NCI-H1694 (cell line): ENCODE results near the gene LRIG3.
"Not testable (repeated sequence)": the region's sequence is repeated elsewhere in the genome, so short reads cannot be mapped to it uniquely, and the experiment has no call there.

Source experiments
- DNase-seq: peaks from one replicate; lab custom pipeline; 2025; lab: John Stamatoyannopoulos, UW

Gene LRIG3

GRCh38 chr12:58860056-58860787 is 60.1 kb downstream of the LRIG3 start:
- DNase-seq, result no peak

GRCh38 chr12:58858030-58858429 is 62.3 kb downstream of the LRIG3 start:
- no peak for DNase-seq

- not testable (repeated sequence) for DNase-seq
Measured at GRCh38 chr12:58857206-58857605, 63.1 kb downstream of the LRIG3 start.

GRCh38 chr12:58855630-58856029 is 64.7 kb downstream of the LRIG3 start:
- DNase-seq, result not testable (repeated sequence)

DNA sequence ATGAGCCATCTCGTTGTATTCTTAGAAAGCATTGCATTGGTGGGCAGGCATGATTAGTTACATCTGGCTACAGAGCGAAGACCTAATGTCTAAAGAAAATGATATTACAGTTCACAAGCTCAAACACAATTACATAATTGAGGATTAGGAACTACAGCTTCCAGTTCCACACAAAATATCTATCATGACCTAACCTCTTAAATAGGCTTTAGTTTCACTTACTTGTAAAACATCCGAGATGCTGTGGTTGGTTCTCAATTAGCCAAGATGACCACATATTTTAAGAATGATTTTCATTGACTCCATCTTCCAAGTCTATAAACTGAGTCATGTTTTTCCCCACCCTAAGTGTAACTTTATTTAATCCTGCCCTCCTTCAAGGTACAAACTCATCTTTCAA is 69.5 kb downstream of the LRIG3 start:
- DNase-seq, result no peak

DNA sequence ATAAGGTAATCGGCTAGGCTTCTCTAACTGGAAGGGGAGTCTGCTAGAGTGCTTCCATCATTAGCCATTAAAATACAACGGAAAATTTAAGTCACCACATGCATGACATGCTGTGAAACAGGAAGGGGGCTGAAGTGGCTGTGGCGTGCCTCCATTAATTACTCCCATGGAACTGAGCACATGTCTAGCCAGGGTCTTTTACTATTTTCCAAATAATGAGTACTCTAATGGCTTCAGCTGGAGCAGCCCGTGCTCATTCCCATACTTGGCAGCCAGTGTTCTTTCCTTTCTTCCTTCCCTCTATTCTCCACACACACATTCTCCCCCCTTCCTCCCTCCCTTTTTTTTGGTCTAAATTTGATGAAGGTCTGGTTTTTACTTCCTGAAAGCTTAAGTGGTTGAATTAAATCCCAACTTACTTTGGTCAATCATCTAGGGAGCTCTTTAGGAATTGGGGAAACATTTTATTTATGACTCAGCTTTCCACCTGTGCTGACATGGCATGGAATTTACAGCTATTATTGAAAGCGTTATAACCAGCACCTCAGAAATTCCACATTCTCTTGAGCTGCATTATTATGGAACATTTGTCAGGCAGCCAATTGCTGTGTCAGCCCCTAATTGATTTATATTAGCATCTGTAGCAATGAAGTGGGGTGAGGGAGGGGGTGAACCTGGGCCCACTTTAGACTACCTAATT is 72.3 kb downstream of the LRIG3 start:
- DNase-seq, result peak; percentile 6

- no peak for DNase-seq
Measured at GRCh38 chr12:58844161-58844560, 76.1 kb downstream of the LRIG3 start.

DNA sequence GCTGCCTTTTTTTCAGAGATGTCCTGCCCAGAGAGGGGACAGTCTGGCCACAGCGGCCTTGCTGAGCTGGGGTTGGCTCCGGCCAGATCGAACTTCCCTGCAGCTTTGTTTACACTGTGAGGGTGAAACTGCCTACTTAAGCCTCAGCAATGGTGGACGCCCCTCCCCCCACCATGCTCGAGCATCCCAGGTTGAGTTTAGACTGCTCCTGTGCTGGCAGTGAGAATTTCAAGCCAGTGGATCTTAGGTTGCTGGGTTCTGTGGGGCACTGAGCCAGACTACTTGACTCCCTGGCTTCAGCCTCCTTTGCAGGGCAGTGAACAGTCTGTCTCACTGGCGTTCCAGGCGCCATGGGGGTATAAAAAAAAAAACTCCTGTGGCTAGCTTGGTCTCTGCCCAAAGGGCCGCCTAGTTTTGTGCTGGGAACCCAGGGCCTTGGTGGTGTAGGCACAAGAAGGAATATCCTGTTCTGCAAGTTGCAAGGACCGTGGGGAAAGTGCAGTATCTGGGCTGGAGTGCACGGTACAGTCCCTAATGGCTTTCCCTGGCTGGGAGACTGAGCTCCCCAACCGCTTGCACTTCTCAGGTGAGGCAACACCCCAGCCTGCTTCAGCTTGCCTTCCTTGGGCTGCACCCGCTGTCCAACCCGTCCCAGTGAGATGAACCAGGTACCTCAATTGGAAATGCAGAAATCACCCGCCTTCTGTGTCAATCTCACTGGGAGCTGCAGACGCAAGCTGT is 79.1 kb downstream of the LRIG3 start:
- no peak for DNase-seq

DNA sequence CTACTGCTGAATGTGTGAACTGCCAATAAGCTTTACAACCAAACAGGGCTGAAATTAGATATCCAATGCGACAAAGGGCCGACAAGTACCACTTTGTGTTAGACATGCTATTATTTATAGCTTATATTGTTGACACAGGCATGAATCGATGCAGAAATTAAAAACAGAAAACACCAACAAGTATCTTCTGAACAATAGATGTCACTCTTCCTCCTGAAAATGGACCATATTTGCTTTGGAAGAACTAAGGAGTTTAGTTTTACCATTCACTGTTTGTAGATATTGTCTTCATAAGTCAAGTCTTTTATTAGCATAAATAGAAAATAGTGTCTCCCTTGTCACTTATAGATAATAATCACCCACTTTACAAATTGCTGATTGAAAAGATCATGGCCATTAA is 86.5 kb downstream of the LRIG3 start:
- DNase-seq, result no peak

DNA sequence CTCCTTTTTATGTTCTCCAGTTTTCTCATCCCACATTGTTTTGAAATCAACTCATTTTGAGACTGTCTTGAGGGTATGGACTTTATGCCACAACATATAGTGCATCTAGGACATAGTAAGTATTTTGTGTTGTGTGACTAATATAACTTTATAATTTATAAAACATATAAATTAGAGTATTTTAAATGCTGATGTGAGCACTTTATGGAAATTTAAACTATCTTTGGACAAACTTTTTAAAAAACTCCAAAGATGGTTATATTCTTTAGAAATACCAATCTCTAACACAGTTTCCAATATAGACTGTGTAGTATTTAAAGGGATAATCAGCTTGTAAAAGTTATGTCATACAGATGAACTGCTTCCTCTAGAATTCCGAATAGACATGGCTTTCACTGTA is 87.4 kb downstream of the LRIG3 start:
- DNase-seq, result no peak
